Body of pancreas (tissue), 4 donors: ENCODE results near the gene SPAG7. TPM values are rescaled to one million over a fixed set of nuclear protein-coding genes. Genes with fewer than 3 reads are reported as not detected.

ENCODE experiments used
- ATAC-seq: fragments of 150-250 bp; one replicate; pipeline ENCODE4 v1.9.1; 2016
- DNase-seq, 4 donors: peaks; one replicate each; pipeline ENCODE4 v3.0.0-alpha.2; 2019
- H3K27ac ChIP-seq, 4 donors: fragments of 200-600 bp; sonication (generic); 1 replicate in 3 of 4; 2 replicates in 1 of 4; pipeline versions ENCODE4 v1.5.1 to v1.6.1; 2016 to 2019; ENCODE audit warnings: mild to moderate bottlenecking in 1 of 4, mixed read lengths in 1 of 4, moderate library complexity in 1 of 4
- H3K27me3 ChIP-seq, 2 donors: fragments of 200-600 bp; sonication (generic); one replicate each; pipeline ENCODE4 v1.6.0; 2016; ENCODE audit warnings: mild to moderate bottlenecking in 1 of 2
- H3K36me3 ChIP-seq, 2 donors: fragments of 200-600 bp; sonication (generic); replicated peaks in 1 of 2; 2 replicates each; pipeline ENCODE4 v1.5.1; 2016; ENCODE audit warnings: low read depth in 2 of 2; ENCODE audit not compliant: insufficient read depth in 1 of 2
- H3K4me1 ChIP-seq: fragments of 200-600 bp; sonication (generic); one replicate; pipeline ENCODE4 v1.6.0; 2016
- H3K4me3 ChIP-seq, 2 donors: fragments of 200-600 bp; sonication (generic); 1 replicate in 1 of 2; 2 replicates in 1 of 2; pipeline ENCODE4 v1.5.1; 2016 to 2019
- H3K9me3 ChIP-seq, 3 donors: fragments of 200-600 bp; sonication (generic); 1 replicate in 2 of 3; 2 replicates in 1 of 3; pipeline ENCODE4 v1.5.1; 2016
- CTCF ChIP-seq, 7 experiments: fragments of 450-650 bp in 4 of 7; fragments of 200-600 bp in 3 of 7; sonication (generic) in 3 of 7; IDR thresholded peaks; one replicate each; pipeline ENCODE4 v1.5.1; 2016 to 2019; ENCODE audit warnings: antibody characterized with exemption in 7 of 7
- POLR2A ChIP-seq, 3 donors: fragments of 450-650 bp; IDR thresholded peaks; one replicate each; pipeline ENCODE4 v1.6.1; 2016; ENCODE audit warnings: antibody characterized with exemption in 3 of 3, mild to moderate bottlenecking in 2 of 3
- WGBS, 2 donors: methylation state at CpG; one replicate each; pipeline ENCODE4 v1.1.5; 2017; 5-methylcytosine and 5-hydroxymethylcytosine counted together
- intact Hi-C: fragments of 100-400 bp; cut with DNase I; formaldehyde crosslinking; loops from one replicate; pipeline ENCODE4 v1.15.1; 2023
- total RNA-seq, 2 donors: library from RNA; depleted of rRNA; stranded (reverse); fragments of >200 nt; gene quantifications; one replicate each; pipeline ENCODE4 v1.1.0, GENCODE V29; 2016

SPAG7 gene
- total RNA-seq, 2 donors from 2014 or later: 26.2 to 29.0 TPM

- Histone ChIP-seq H3K9me3 (no peaks in the 10 kb centered on the region), H3K36me3 (peaks cover 0 to 3% of the 10 kb centered on the region in 2 donors), H3K4me3 (peak within 1 kb of the TSS; percentile 91 to 96), H3K4me1 (peaks cover 23% of the 10 kb centered on the region), H3K27ac (peak within 1 kb of the TSS; percentile 79 to 96 (median 88)), H3K27me3 (no peaks in the 10 kb centered on the region)
- 1% methylated on average over 56 of the region's 78 CpGs; no CpG with 5 or more reads in 1 of the 2 donors for WGBS, 2 donors
- peak; percentile 55 to 80 (median 78) for TF ChIP-seq POLR2A (IDR thresholded peaks at IDR 0.05)
- peak; percentile 55 to 83 (median 68) for TF ChIP-seq CTCF (IDR thresholded peaks at IDR 0.05)
- ATAC-seq (peak; percentile 87), DNase-seq (peak; percentile 86 to 90 (median 88))
- intact Hi-C loops: no loop called here
Observed at GRCh38 chr17:4986951-4987766, 19.5 kb upstream of the SPAG7 start, which contains the start of gene CAMTA2. TSS of gene CAMTA2 (minus strand) at chr17:4987675. CDS start at chr17:4986222, 1,453 bp downstream.

DNA sequence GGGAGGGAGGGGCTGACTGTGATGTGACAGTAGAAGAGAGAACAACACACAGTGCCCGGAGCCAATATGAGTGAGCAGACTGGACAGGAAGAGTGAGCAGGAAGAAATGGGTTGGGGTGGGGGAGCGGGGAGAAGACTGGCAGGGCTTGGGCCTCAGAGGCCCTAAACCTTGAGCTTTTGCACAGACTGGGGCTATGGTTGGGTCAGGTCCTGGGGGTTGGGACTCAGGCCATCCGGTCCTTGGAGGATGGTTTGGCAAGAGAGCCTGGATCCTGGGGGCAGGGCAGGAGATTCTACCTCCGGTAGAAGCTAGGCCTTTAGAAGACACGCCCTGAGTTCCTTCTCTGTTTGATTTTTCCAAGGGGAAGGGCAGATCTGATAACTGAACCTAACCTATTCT lies 18.8 kb upstream of the SPAG7 start:
- no peaks in the 10 kb centered on the region for H3K27me3 ChIP-seq
- 22 to 26% methylated on average over 5 of the region's 5 CpGs for WGBS, 2 donors
- H3K9me3 ChIP-seq: no peaks in the 10 kb centered on the region
- H3K36me3 ChIP-seq: peaks cover 0 to 3% of the 10 kb centered on the region in 2 donors
- intact Hi-C loops: no loop called here
- DNase-seq (no peak), ATAC-seq (no peak)
- peak overlapping the region; percentile 91 to 96 for H3K4me3 ChIP-seq
- peak overlapping the region; percentile 79 to 96 (median 88) for H3K27ac ChIP-seq
- TF ChIP-seq POLR2A (IDR thresholded peaks at IDR 0.05) (no peak), CTCF (IDR thresholded peaks at IDR 0.05) (no peak)
- H3K4me1 ChIP-seq: peaks cover 23% of the 10 kb centered on the region

GRCh38 chr17:4982305-4982704 lies 14.7 kb upstream of the SPAG7 start:
- no peak for ATAC-seq
- Histone ChIP-seq H3K27me3 (no peaks in the 10 kb centered on the region), H3K4me1 (peaks cover 13% of the 10 kb centered on the region), H3K36me3 (peaks cover 0 to 4% of the 10 kb centered on the region in 2 donors), H3K9me3 (no peaks in the 10 kb centered on the region), H3K27ac (no peak overlapping the region), H3K4me3 (no peak overlapping the region)
- DNase-seq: no peak
- intact Hi-C loops: no loop called here
- TF ChIP-seq CTCF (IDR thresholded peaks at IDR 0.05) (no peak), POLR2A (IDR thresholded peaks at IDR 0.05) (no peak)
- 56 to 71% methylated on average over 5 of the region's 5 CpGs for WGBS, 2 donors

- peak; percentile 77 for ATAC-seq
- Histone ChIP-seq H3K4me3 (no peak overlapping the region), H3K27me3 (no peaks in the 10 kb centered on the region), H3K4me1 (peaks cover 7% of the 10 kb centered on the region), H3K9me3 (no peaks in the 10 kb centered on the region), H3K36me3 (peaks cover 0 to 4% of the 10 kb centered on the region in 2 donors), H3K27ac (no peak overlapping the region)
- TF ChIP-seq POLR2A (IDR thresholded peaks at IDR 0.05): no peak
- peak; percentile 57 to 86 (median 75) for TF ChIP-seq CTCF (IDR thresholded peaks at IDR 0.05)
- 32% methylated on average over 6 of the region's 6 CpGs for WGBS, 2 donors
- peak in 3 of 4 donors; percentile 36 to 66 (median 42) for DNase-seq
- intact Hi-C loops: no loop called here
Observed at GRCh38 chr17:4980644-4981216, 13.1 kb upstream of the SPAG7 start.
